ENCODE data around the gene RBFOX2.

DNA sequence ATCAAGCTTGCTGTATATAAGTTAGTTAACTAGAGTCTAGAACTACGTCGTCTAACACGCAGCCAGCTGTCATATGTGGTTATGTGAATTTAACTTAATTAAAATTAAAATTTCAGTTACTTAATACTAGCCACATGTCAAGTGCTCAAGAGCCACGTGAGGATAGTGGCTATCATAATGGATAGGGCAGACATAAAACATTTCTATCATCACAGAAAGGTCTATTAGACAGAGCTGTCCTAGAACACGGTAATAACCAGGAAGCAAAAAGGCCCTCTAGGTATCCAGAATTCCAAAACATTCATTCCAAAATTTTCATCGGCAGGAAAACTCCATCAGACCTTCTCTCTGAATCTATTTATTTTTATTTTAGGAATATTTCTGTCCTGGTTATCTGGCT lies 123.9 kb downstream of the RBFOX2 start:
- TF ChIP-seq, protein P1, sequence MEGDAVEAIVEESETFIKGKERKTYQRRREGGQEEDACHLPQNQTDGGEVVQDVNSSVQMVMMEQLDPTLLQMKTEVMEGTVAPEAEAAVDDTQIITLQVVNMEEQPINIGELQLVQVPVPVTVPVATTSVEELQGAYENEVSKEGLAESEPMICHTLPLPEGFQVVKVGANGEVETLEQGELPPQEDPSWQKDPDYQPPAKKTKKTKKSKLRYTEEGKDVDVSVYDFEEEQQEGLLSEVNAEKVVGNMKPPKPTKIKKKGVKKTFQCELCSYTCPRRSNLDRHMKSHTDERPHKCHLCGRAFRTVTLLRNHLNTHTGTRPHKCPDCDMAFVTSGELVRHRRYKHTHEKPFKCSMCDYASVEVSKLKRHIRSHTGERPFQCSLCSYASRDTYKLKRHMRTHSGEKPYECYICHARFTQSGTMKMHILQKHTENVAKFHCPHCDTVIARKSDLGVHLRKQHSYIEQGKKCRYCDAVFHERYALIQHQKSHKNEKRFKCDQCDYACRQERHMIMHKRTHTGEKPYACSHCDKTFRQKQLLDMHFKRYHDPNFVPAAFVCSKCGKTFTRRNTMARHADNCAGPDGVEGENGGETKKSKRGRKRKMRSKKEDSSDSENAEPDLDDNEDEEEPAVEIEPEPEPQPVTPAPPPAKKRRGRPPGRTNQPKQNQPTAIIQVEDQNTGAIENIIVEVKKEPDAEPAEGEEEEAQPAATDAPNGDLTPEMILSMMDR (IDR thresholded peaks at IDR 0.05) = no peak
- no peak for TF ChIP-seq POLR2AphosphoS5 (IDR thresholded peaks at IDR 0.05)
- TF ChIP-seq POLR2A (IDR thresholded peaks at IDR 0.05) = no peak
